Measurements from ENCODE around the gene SERGEF.

Gene SERGEF

GRCh38 chr11:17765356-17766072 is 247.3 kb downstream of the SERGEF start:
- in situ Hi-C loops (cut with MboI; ENCODE audit: low pct_unique_long_range_greater_than_20kb, low sequenced_read_pairs, unreplicated experiment), result loop anchor here (10.0 kb wide), 1 partner anchor 209 kb away; no protein-coding TSS in a partner anchor
- DNase-seq (ENCODE audit: low spot score), result no peak
- no peak for TF ChIP-seq CTCF (IDR thresholded peaks at IDR 0.05; ENCODE audit: extremely low read depth, insufficient read depth, missing control alignments)

- no peak for DNase-seq (ENCODE audit: low spot score)
- in situ Hi-C loops (cut with MboI; ENCODE audit: low pct_unique_long_range_greater_than_20kb, low sequenced_read_pairs, unreplicated experiment), result loop anchor here (10.0 kb wide), 1 partner anchor 210 kb away; no protein-coding TSS in a partner anchor
- TF ChIP-seq CTCF (IDR thresholded peaks at IDR 0.05; ENCODE audit: extremely low read depth, insufficient read depth, missing control alignments), result no peak
These were observed 248.2 kb downstream of the SERGEF start for GRCh38 chr11:17764446-17765218.

- TF ChIP-seq CTCF (IDR thresholded peaks at IDR 0.05; ENCODE audit: extremely low read depth, insufficient read depth, missing control alignments), result no peak
- no peak for DNase-seq (ENCODE audit: low spot score)
- in situ Hi-C loops (cut with MboI; ENCODE audit: low pct_unique_long_range_greater_than_20kb, low sequenced_read_pairs, unreplicated experiment), result loop anchor here (10.0 kb wide), 1 partner anchor 211 kb away; no protein-coding TSS in a partner anchor
These were observed 249.1 kb downstream of the SERGEF start for GRCh38 chr11:17763703-17764102.

GRCh38 chr11:17763244-17763643 is 249.6 kb downstream of the SERGEF start:
- in situ Hi-C loops (cut with MboI; ENCODE audit: low pct_unique_long_range_greater_than_20kb, low sequenced_read_pairs, unreplicated experiment), result loop anchor here (10.0 kb wide), 1 partner anchor 212 kb away; no protein-coding TSS in a partner anchor
- DNase-seq (ENCODE audit: low spot score), result no peak
- no peak for TF ChIP-seq CTCF (IDR thresholded peaks at IDR 0.05; ENCODE audit: extremely low read depth, insufficient read depth, missing control alignments)

GRCh38 chr11:17762309-17762974 is 250.4 kb downstream of the SERGEF start:
- peak; percentile 47 for DNase-seq (ENCODE audit: low spot score)
- in situ Hi-C loops (cut with MboI; ENCODE audit: low pct_unique_long_range_greater_than_20kb, low sequenced_read_pairs, unreplicated experiment), result loop anchor here (10.0 kb wide), 1 partner anchor 212 kb away; no protein-coding TSS in a partner anchor

More at GRCh38 chr11:17762309-17762974, 250.4 kb downstream of the SERGEF start:
- TF ChIP-seq CTCF (IDR thresholded peaks at IDR 0.05; ENCODE audit: extremely low read depth, insufficient read depth, missing control alignments), result peak; percentile 20
